ENCODE data around the gene COMMD1.
"Not testable (repeated sequence)": the region's sequence is repeated elsewhere in the genome, so short reads cannot be mapped to it uniquely, and the experiment has no call there.

Gene COMMD1

GRCh38 chr2:61946666-61947065 lies 41.2 kb downstream of the COMMD1 start:
- peaks cover 9% of the 10 kb centered on the region for H3K4me1 Mint-ChIP-seq
- no peak overlapping the region for H3K27ac Mint-ChIP-seq
- no peaks in the 10 kb centered on the region for H3K27me3 Mint-ChIP-seq
- peaks cover 6% of the 10 kb centered on the region for H3K36me3 Mint-ChIP-seq (ENCODE audit: low read depth)
- no peaks in the 10 kb centered on the region for H3K9me3 Mint-ChIP-seq
- DNase-seq = no peak
- ATAC-seq = no peak
- no peak overlapping the region for H3K4me3 Mint-ChIP-seq

- Mint-ChIP-seq H3K36me3 (ENCODE audit: low read depth) (peaks cover 6% of the 10 kb centered on the region), H3K9me3 (no peaks in the 10 kb centered on the region), H3K27ac (no peak overlapping the region), H3K4me1 (peaks cover 1% of the 10 kb centered on the region), H3K4me3 (no peak overlapping the region), H3K27me3 (no peaks in the 10 kb centered on the region)
- DNase-seq (no peak), ATAC-seq (no peak)
These were observed 43.4 kb downstream of the COMMD1 start for GRCh38 chr2:61948661-61949457.

GRCh38 chr2:61949458-61949713 lies 43.9 kb downstream of the COMMD1 start:
- Mint-ChIP-seq H3K36me3 (ENCODE audit: low read depth) (peaks cover 6% of the 10 kb centered on the region), H3K9me3 (no peaks in the 10 kb centered on the region), H3K27me3 (no peaks in the 10 kb centered on the region), H3K4me1 (peaks cover 1% of the 10 kb centered on the region), H3K4me3 (no peak overlapping the region), H3K27ac (no peak overlapping the region)
- ATAC-seq (no peak), DNase-seq (no peak)

GRCh38 chr2:61949714-61950560 lies 44.5 kb downstream of the COMMD1 start:
- no peak overlapping the region for H3K27ac Mint-ChIP-seq
- peaks cover 1% of the 10 kb centered on the region for H3K4me1 Mint-ChIP-seq
- ATAC-seq = no peak
- H3K36me3 Mint-ChIP-seq (ENCODE audit: low read depth) = peaks cover 6% of the 10 kb centered on the region
- no peak for DNase-seq
- no peaks in the 10 kb centered on the region for H3K27me3 Mint-ChIP-seq
- no peak overlapping the region for H3K4me3 Mint-ChIP-seq
- no peaks in the 10 kb centered on the region for H3K9me3 Mint-ChIP-seq

GRCh38 chr2:61950571-61951315 lies 45.3 kb downstream of the COMMD1 start:
- no peaks in the 10 kb centered on the region for H3K4me1 Mint-ChIP-seq
- ATAC-seq (no peak), DNase-seq (no peak)
- no peaks in the 10 kb centered on the region for H3K9me3 Mint-ChIP-seq
- H3K27me3 Mint-ChIP-seq = no peaks in the 10 kb centered on the region
- no peak overlapping the region for H3K4me3 Mint-ChIP-seq
- H3K36me3 Mint-ChIP-seq (ENCODE audit: low read depth) = peaks cover 6% of the 10 kb centered on the region
- H3K27ac Mint-ChIP-seq = no peak overlapping the region

GRCh38 chr2:61951881-61952280 lies 46.4 kb downstream of the COMMD1 start:
- Mint-ChIP-seq H3K27me3 (no peaks in the 10 kb centered on the region), H3K4me3 (no peak overlapping the region), H3K9me3 (no peaks in the 10 kb centered on the region), H3K36me3 (ENCODE audit: low read depth) (peaks cover 6% of the 10 kb centered on the region), H3K27ac (no peak overlapping the region), H3K4me1 (peaks cover 2% of the 10 kb centered on the region)
- no peak for ATAC-seq
- no peak for DNase-seq

GRCh38 chr2:61952288-61952687 lies 46.8 kb downstream of the COMMD1 start:
- Mint-ChIP-seq H3K4me1 (peaks cover 2% of the 10 kb centered on the region), H3K27me3 (no peaks in the 10 kb centered on the region), H3K36me3 (ENCODE audit: low read depth) (peaks cover 6% of the 10 kb centered on the region), H3K27ac (no peak overlapping the region), H3K4me3 (no peak overlapping the region), H3K9me3 (no peaks in the 10 kb centered on the region)
- no peak for DNase-seq
- no peak for ATAC-seq

- H3K27ac Mint-ChIP-seq; H3K9me3 Mint-ChIP-seq; H3K4me3 Mint-ChIP-seq; H3K36me3 Mint-ChIP-seq (ENCODE audit: low read depth); ATAC-seq; H3K27me3 Mint-ChIP-seq; DNase-seq: not testable (repeated sequence)
- peaks cover 14% of the 10 kb centered on the region for H3K4me1 Mint-ChIP-seq
These were observed 49.4 kb downstream of the COMMD1 start for GRCh38 chr2:61954856-61955255.

GRCh38 chr2:61959381-61960293 lies 54.2 kb downstream of the COMMD1 start:
- Mint-ChIP-seq H3K9me3 (no peaks in the 10 kb centered on the region), H3K36me3 (ENCODE audit: low read depth) (no peaks in the 10 kb centered on the region), H3K27me3 (no peaks in the 10 kb centered on the region), H3K27ac (no peak overlapping the region), H3K4me3 (no peak overlapping the region), H3K4me1 (peaks cover 14% of the 10 kb centered on the region)
- DNase-seq (no peak), ATAC-seq (no peak)

GRCh38 chr2:61961231-61961901 lies 55.9 kb downstream of the COMMD1 start:
- Mint-ChIP-seq H3K36me3 (ENCODE audit: low read depth) (no peaks in the 10 kb centered on the region), H3K9me3 (no peaks in the 10 kb centered on the region), H3K4me3 (no peak overlapping the region), H3K27ac (no peak overlapping the region), H3K4me1 (peaks cover 14% of the 10 kb centered on the region), H3K27me3 (no peaks in the 10 kb centered on the region)
- DNase-seq = no peak
- no peak for ATAC-seq

- H3K4me1 Mint-ChIP-seq = peaks cover 13% of the 10 kb centered on the region
These were observed 56.9 kb downstream of the COMMD1 start for GRCh38 chr2:61962095-61962984.

GRCh38 chr2:61966087-61966727 lies 60.7 kb downstream of the COMMD1 start:
- DNase-seq (no peak), ATAC-seq (no peak)
- Mint-ChIP-seq H3K9me3 (no peaks in the 10 kb centered on the region), H3K4me1 (peaks cover 2% of the 10 kb centered on the region), H3K27ac (no peak overlapping the region), H3K36me3 (ENCODE audit: low read depth) (no peaks in the 10 kb centered on the region), H3K4me3 (no peak overlapping the region), H3K27me3 (no peaks in the 10 kb centered on the region)

More at GRCh38 chr2:61962095-61962984, 56.9 kb downstream of the COMMD1 start:
- H3K27me3 Mint-ChIP-seq = no peaks in the 10 kb centered on the region
- no peak overlapping the region for H3K27ac Mint-ChIP-seq
- DNase-seq = no peak
- H3K4me3 Mint-ChIP-seq = no peak overlapping the region
- no peak for ATAC-seq
- no peaks in the 10 kb centered on the region for H3K36me3 Mint-ChIP-seq (ENCODE audit: low read depth)
- no peaks in the 10 kb centered on the region for H3K9me3 Mint-ChIP-seq
